ENCODE data around the gene OR2T3.
"Not testable (repeated sequence)": the region's sequence is repeated elsewhere in the genome, so short reads cannot be mapped to it uniquely, and the experiment has no call there.

OR2T3 gene, protein sequence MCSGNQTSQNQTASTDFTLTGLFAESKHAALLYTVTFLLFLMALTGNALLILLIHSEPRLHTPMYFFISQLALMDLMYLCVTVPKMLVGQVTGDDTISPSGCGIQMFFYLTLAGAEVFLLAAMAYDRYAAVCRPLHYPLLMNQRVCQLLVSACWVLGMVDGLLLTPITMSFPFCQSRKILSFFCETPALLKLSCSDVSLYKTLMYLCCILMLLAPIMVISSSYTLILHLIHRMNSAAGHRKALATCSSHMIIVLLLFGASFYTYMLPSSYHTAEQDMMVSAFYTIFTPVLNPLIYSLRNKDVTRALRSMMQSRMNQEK

DNA sequence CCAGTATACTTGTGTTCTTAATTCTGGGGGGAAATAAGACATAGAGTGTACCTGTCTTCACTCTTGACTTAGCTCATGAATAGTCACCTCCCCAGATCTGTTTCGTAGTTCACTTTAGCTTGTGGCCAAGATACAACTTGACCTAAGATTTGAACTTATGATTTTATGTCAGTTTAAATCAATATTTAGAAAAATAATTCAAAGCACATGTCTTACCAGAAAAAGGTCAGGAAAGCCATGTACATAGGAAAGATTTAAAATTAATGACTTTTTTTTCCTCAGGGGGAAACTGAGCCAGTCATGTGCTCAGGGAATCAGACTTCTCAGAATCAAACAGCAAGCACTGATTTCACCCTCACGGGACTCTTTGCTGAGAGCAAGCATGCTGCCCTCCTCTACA is at the start of gene OR2T3:
TSS of gene OR2T3 (plus strand) at position 301 of the 400 bp plus-strand sequence. CDS start at position 301, 0 bp downstream.
- POLR2A ChIA-PET; DNase-seq (ENCODE audit: low read depth, low spot score); CTCF ChIA-PET; H3K4me3 ChIP-seq (ENCODE audit: low read depth, low read length): not testable (repeated sequence)

DNA sequence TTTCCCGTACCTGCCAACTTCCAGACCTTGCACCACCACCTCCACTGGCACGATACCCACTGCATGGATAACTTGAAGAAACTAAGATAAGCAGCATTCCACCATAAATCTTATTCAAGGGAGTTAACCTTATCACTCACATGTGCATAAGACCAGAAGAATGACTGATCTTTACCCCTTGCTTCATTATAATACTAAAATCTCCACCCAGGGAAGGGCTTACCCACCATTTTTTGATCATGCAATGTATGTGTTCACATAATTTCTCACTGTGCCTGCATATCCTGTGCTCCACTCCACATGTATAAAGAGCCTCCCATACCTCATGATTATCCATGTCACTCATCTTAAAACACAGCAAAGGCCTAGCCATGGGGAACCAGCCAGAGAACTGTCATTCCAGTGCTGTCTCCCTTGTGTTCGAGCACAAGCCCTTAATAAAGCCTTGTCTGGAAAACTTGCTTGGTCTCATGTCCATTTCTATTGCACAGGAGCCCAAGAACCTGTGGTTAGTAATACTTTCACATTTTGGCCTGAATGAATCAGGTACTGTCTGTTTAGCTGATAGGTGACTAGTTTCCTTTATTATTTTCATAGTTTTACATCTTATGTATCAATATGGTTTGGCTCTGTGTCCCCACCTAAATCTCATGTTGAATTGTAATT is 45.5 kb upstream of the OR2T3 start:
- DNase-seq (ENCODE audit: low read depth, low spot score); POLR2A ChIA-PET; CTCF ChIA-PET; H3K4me3 ChIP-seq (ENCODE audit: low read depth, low read length): not testable (repeated sequence)

DNA sequence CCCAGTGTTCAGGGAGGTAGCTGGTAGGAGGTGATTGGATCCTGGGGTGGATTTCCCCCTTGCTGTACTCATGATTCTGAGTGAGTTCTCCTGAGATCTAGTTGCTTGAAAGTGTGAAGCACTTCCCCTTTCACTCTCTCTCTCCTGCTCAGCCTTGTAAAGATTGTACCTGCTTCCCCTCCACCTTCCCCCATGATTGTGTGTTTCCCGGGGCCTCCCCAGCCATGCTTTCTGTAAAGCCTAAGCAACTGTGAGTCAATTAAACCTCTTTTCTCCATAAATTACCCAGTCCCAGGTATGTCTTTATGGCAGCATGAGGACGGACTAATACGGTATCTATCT is 45.0 kb upstream of the OR2T3 start:
- DNase-seq (ENCODE audit: low read depth, low spot score); CTCF ChIA-PET; POLR2A ChIA-PET; H3K4me3 ChIP-seq (ENCODE audit: low read depth, low read length): not testable (repeated sequence)

DNA sequence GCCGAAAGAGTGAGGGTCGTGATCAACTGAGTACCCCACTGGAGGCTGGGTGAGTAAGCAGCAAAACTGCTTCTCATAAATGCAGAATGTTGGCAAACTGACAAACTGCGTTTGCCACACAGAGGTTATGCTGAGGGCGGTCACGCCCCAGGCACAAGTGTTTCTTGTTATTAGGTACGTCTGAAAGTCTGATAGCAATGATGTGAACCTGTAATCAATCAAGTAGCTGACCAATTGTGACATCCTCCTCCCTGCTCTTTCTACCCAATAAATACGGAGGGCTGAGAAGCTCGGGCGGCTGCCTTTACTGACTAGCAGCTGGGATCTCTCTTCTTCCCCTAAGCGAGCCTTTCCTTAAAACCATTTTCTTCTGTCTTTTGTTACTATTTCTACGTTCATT is 41.5 kb upstream of the OR2T3 start:
- CTCF ChIA-PET; H3K4me3 ChIP-seq (ENCODE audit: low read depth, low read length); POLR2A ChIA-PET; DNase-seq (ENCODE audit: low read depth, low spot score): not testable (repeated sequence)

DNA sequence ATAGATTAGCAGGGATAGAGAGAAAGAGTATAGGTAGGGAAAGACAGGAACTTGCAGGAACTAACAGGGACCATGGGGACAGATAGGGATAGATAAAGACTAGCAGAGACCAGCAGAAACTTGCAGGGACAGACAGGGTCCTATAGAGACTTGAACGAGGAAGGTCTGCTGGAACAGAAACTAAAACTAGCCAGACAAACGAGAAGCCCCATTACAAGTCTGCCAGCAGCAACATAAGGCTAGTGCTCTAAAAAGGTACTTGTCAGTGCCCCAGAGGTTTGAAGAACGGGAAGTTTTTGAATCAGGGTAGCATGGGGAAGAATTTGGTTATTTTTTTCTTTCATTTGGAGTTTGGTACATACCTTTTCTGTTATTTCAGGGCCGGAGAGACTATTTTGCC is 41.0 kb upstream of the OR2T3 start:
- DNase-seq (ENCODE audit: low read depth, low spot score); POLR2A ChIA-PET; H3K4me3 ChIP-seq (ENCODE audit: low read depth, low read length); CTCF ChIA-PET: not testable (repeated sequence)

DNA sequence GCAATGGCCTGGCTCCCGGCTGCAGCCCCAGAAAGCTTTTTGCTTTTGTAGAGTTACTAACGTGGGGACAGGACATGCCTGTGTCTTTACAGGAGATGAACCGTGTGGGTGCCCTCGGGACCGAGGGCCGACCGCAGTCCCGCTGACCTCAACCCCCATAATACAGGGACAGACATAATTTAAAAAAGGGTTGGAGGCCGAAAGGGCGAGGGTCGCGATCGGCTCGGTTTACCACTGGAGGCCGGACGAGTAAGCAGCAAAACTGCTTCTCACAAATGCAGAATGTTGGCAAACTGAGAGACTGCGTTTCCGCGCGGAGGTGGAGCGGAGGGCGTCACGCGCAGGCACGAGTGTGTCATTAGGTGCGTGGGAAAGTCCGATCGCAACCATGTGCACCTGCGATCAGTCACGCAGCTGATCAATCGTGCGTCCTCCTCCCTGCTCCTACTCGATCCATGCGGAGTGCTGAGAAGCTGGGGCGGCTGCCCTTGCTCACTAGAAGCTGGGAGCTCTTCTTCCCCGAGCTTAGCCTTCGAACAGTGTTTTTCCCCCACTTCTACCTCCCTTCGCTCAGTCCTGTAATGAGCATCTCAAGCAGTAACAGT is 39.2 kb upstream of the OR2T3 start:
- DNase-seq (ENCODE audit: low read depth, low spot score); H3K4me3 ChIP-seq (ENCODE audit: low read depth, low read length); CTCF ChIA-PET; POLR2A ChIA-PET: not testable (repeated sequence)

DNA sequence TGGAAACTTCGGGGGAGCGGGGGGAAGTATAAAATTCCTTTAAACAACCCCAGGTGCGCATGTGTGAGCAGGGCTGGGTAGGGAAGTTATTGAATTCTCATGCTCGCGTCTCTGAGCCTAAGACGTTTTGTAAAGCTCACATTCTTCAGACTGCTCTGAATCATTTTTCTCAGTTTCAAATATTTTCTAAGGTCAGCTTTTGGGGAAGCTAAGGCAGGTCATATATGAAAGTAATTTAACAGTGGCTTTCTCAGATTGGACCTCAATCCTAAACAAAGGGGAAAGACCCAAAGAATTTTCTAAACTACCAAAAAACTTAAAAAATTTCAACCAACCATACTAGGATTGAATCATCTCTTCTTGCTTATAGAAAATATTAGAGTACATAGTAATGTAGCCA is 38.2 kb upstream of the OR2T3 start:
- H3K4me3 ChIP-seq (ENCODE audit: low read depth, low read length); DNase-seq (ENCODE audit: low read depth, low spot score); CTCF ChIA-PET; POLR2A ChIA-PET: not testable (repeated sequence)

DNA sequence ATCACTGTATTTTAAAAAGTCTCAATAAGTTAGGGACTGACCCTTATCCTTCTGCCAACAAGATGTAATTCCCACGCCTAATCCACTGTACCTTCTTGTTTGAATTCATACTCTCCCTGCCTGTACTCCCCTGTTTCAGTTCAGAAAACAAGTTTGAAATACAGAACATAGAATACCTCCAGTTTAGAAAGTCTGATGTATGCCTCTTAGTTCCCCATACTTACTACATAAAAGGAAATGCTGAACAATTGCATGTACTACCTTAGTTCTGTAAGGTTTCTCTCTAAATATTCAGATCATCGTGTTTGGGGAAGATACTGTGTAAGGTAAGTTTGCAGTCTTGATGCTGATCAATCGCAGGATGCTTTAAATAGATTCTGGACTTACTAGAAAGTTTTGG is 36.8 kb upstream of the OR2T3 start:
- POLR2A ChIA-PET; DNase-seq (ENCODE audit: low read depth, low spot score); CTCF ChIA-PET; H3K4me3 ChIP-seq (ENCODE audit: low read depth, low read length): not testable (repeated sequence)

DNA sequence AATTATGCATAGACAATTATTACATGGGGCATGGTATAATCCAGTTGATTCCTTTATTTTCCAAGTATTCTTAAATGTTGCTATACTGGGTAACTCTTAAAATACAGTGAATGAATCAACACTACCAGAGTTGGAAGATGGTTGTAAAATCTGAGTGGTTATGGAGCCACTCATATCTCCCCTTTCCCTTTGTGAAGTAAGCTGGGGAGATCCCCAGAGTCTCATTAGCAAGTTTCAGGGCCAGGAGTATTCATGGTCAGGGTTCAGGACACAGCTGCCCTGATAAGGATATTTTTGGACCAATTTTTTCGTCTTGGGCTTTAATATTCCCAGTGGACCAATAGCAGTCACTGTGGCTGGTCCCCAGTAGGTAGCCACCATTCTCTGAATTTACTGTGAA is 34.5 kb upstream of the OR2T3 start:
- DNase-seq (ENCODE audit: low read depth, low spot score); H3K4me3 ChIP-seq (ENCODE audit: low read depth, low read length); CTCF ChIA-PET; POLR2A ChIA-PET: not testable (repeated sequence)

DNA sequence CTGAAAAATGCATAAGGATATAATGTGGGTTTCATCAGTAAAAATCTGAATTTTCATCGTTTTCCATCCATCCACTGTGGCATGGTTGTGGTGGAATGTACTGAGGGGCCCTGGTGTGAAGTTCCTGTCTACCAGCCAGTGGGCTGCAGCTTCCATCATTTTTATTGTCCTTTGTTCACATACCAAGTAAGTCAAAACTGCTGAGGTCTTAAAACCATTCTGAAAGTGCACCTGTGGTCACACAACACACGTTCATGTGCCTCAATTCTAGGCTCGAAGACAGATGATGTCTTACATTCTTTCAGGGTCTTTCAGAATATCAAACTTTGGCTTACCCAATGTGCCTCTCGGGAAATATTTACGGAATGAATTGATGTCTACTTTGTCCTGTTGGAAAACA is 33.9 kb upstream of the OR2T3 start:
- H3K4me3 ChIP-seq (ENCODE audit: low read depth, low read length); POLR2A ChIA-PET; DNase-seq (ENCODE audit: low read depth, low spot score); CTCF ChIA-PET: not testable (repeated sequence)

DNA sequence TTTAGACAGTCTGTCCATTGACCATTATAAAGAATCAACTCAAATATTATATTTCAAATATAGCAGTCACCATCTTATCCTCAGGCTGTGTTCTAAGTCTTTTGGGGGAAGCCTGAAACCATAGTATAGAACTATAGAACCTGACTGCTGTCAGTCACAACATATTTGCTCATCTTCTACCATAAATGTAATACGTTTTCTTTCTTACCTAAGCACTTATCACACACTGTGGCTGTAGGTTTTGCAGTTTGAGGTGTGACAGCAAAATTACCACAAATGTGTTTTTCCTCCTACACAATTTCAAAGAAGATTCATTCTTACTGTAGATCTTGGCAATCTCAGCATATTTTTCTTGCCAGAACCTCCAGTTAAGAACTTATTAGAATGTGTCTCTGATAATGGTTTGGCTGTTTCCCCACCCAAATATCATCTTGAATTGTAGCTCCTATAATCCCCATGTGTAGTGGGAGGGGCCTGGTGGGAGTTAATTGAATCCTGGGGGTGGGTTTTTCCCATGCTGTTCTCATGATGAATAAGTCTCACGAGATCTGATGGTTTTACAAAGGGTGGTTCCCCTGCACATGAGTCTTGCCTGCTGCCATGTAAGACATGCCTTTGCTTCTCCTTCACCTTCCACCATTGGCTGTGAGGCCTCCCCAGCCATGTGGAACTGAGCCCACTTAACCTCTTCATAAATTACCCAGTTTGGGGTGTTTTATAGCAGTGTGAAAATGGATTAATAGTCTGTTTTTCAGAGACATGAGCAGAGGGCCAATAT is 30.5 kb upstream of the OR2T3 start:
- DNase-seq (ENCODE audit: low read depth, low spot score); CTCF ChIA-PET; POLR2A ChIA-PET; H3K4me3 ChIP-seq (ENCODE audit: low read depth, low read length): not testable (repeated sequence)

DNA sequence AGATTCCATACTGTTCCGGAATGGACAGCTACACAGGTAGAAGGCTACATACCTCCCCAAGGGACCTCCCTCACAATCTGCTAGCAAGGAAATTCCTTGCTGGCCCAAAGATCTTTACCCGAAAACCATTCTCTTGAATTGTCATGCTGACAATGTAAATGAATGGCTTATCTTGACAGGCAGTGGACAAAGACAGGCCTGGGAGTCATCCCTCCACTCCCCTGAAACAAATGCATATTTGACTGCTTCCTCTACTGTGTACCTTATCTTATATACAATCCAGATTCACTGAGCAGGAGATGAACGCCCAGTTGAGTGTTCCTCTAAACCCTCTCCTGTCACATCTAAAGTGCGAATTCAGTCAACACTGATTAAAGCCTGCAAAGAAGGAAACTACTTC is 28.5 kb upstream of the OR2T3 start:
- CTCF ChIA-PET; POLR2A ChIA-PET; DNase-seq (ENCODE audit: low read depth, low spot score); H3K4me3 ChIP-seq (ENCODE audit: low read depth, low read length): not testable (repeated sequence)

DNA sequence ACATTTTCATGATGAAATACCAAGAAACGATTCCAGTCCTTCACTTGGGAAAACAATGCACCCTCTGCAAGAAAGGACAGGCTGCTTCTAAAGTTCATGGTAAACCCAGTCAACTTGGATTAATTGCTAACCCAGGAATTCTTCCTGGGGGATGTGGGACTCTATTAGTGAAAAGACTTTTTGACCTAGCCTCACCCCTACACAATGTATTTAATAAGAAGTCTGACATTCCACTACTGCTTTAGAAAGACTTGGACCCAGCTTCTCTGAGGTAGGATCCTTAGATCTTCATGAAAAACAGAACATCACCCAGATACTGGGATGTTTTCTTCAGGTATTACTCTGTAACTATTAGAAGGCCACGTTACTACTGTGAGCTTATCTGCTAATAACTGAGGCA is 27.8 kb upstream of the OR2T3 start, which contains the start of gene OR2T2:
TSS of gene OR2T2 (plus strand) at position 239 of the 400 bp plus-strand sequence. CDS start 7,161 bp downstream, outside the sequence.
- CTCF ChIA-PET; DNase-seq (ENCODE audit: low read depth, low spot score); H3K4me3 ChIP-seq (ENCODE audit: low read depth, low read length); POLR2A ChIA-PET: not testable (repeated sequence)

DNA sequence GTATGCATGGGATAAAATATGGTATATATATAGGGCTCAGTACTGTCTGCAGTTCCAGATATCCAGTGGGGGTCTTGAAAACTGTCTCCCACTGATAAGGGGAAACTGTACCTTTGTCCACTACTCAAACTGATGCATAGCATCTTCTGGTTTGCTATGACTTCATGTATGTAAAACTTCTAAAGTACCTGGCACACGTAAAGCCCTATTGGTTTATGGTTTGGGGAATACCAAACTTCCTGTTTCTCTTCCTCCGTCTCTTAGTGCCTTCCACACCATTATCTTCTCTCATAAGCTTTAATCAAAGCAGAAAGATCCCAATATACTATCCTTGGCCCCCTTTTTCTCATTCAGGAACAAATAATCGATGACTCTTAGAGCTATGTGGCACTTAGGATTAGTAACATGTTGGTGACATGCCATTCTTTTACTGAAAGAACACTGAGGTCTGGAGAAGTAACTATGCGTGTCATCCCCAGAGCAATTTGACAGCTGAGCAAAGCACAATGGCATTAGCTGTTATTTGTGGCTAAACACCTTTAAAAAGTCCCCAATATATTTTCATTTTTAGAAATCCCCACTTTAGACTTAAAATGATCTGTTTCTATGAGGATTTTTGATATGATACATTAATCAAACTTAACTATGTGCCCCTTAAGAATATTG is 24.6 kb upstream of the OR2T3 start:
- DNase-seq (ENCODE audit: low read depth, low spot score); POLR2A ChIA-PET; CTCF ChIA-PET; H3K4me3 ChIP-seq (ENCODE audit: low read depth, low read length): not testable (repeated sequence)

DNA sequence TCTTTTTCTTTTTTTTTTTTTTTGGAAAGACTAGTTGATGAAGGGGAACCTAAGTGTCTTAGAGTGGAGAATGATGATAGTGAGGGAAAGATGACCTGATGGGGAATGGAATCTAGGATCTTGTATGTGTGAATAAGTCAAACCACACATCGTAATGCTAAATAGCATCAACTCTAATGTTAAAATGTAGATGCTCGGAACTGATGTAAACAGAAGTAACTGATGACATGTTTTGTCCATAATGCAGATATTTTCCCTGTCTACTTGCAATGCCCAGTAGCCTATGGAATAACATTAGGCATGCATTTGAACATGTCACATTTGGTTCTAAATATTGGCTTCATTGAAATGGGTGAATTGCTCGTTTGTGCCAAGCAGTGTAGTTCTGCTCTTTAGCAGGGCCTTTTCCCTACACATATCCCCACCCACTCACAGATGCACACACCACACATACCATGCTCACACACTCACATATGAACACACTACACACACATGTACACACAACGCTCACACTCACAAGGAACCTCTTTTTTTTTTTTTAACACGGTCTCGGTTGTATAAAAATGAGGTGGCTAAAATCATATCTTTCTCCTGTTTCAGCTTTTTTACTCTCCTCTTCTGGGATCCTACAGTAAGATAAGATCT is 23.2 kb upstream of the OR2T3 start:
- POLR2A ChIA-PET; DNase-seq (ENCODE audit: low read depth, low spot score); H3K4me3 ChIP-seq (ENCODE audit: low read depth, low read length); CTCF ChIA-PET: not testable (repeated sequence)

All from AG04449 (cell line).